Small intestine (tissue), 7 donors: ENCODE data around the gene DDX42. TPM values are rescaled to one million over a fixed set of nuclear protein-coding genes. Genes with fewer than 3 reads are reported as not detected.
"Not testable (repeated sequence)": the region's sequence is repeated elsewhere in the genome, so short reads cannot be mapped to it uniquely, and the experiment has no call there.

Experiments used
- DNase-seq, 2 donors: peaks; one replicate each; pipeline versions ENCODE4 v3.0.0 to v3.0.0-alpha.2; 2013
- FAIRE-seq: peaks from 2 replicates; lab custom pipeline; 2012; peaks lifted over from hg19 to GRCh38; lab: Jason Lieb, UNC
- H3K27ac ChIP-seq, 3 donors: one replicate each; pipeline ENCODE4 v1.5.1; 2013; ENCODE audit warnings: low read length in 2 of 3, mild to moderate bottlenecking in 2 of 3, control low read depth in 1 of 3, inconsistent platforms in 1 of 3, low read depth in 1 of 3, moderate library complexity in 1 of 3
- H3K27me3 ChIP-seq, 3 donors: one replicate each; pipeline ENCODE4 v1.6.1; 2013; ENCODE audit warnings: low read length in 3 of 3, inconsistent platforms in 1 of 3; ENCODE audit not compliant: control insufficient read depth in 3 of 3, insufficient read depth in 3 of 3
- H3K36me3 ChIP-seq, 3 donors: one replicate each; pipeline ENCODE4 v1.6.1; 2013; ENCODE audit warnings: low read length in 3 of 3, inconsistent platforms in 1 of 3, low read depth in 1 of 3, mild to moderate bottlenecking in 1 of 3, moderate library complexity in 1 of 3; ENCODE audit not compliant: control insufficient read depth in 3 of 3, insufficient read depth in 2 of 3
- H3K4me1 ChIP-seq, 3 donors: one replicate each; pipeline ENCODE4 v1.6.1; 2013; ENCODE audit warnings: low read length in 2 of 3, inconsistent platforms in 1 of 3, low read depth in 1 of 3, mild to moderate bottlenecking in 1 of 3, moderate library complexity in 1 of 3; ENCODE audit not compliant: control insufficient read depth in 3 of 3, insufficient read depth in 2 of 3
- H3K4me3 ChIP-seq, 3 donors: one replicate each; pipeline ENCODE4 v1.5.1; 2013; ENCODE audit warnings: low read length in 3 of 3, control low read depth in 1 of 3, inconsistent platforms in 1 of 3, low read depth in 1 of 3, mild to moderate bottlenecking in 1 of 3, moderate library complexity in 1 of 3
- H3K9me3 ChIP-seq, 2 donors: one replicate each; pipeline ENCODE4 v1.6.1; 2013; ENCODE audit warnings: low read depth in 1 of 2, low read length in 1 of 2; ENCODE audit not compliant: control insufficient read depth in 2 of 2, insufficient read depth in 1 of 2
- WGBS, 3 donors: extraction: QIAGEN DNeasy Blood & Tissue Kit; methylation state at CpG; one replicate each; pipeline ENCODE4 v1.1.7; 2013; 5-methylcytosine and 5-hydroxymethylcytosine counted together
- polyA plus RNA-seq, 4 donors: library from polyadenylated mRNA; stranded (reverse) in 3 of 4; unstranded in 1 of 4; fragments of 200-250 nt in 3 of 4; fragments of 120-200 nt in 1 of 4; gene quantifications; one replicate each; pipeline versions ENCODE4 v1.2.1 to v1.2.3, GENCODE V29; 2013
- donor health status: healthy with polysubstance abuse.
- donor health status: control.
- donor health status: control.
- donor health status: Bipolar disorder and iron deficiency.
- donor health status: healthy.

The DDX42 gene
- polyA plus RNA-seq, 4 donors, result 43.5 to 128 (median 51.6) TPM

- H3K4me3 ChIP-seq, result peak overlapping the region; percentile 16 to 99 (median 98)
- peaks cover 0 to 32% (median 0%) of the 10 kb centered on the region in 3 donors for H3K36me3 ChIP-seq
- H3K9me3 ChIP-seq, result no peaks in the 10 kb centered on the region
- no peak for FAIRE-seq
- H3K27ac ChIP-seq, result peak overlapping the region in 2 of 3 donors; percentile 79 to 93
- 50 to 58% (median 56%) methylated on average over 4 of the region's 4 CpGs for WGBS, 3 donors
- no peak for DNase-seq
- H3K27me3 ChIP-seq, result no peaks in the 10 kb centered on the region
- H3K4me1 ChIP-seq, result peaks cover 9 to 27% (median 17%) of the 10 kb centered on the region in 3 donors
Measured at GRCh38 chr17:63840591-63841349, 66.8 kb downstream of the DDX42 start.

GRCh38 chr17:63841350-63842172 is 67.6 kb downstream of the DDX42 start:
- H3K27ac ChIP-seq, result peak overlapping the region; percentile 79 to 96 (median 93)
- no peak for FAIRE-seq
- no peaks in the 10 kb centered on the region for H3K27me3 ChIP-seq
- DNase-seq, result peak; percentile 75 to 82
- peak overlapping the region; percentile 74 to 99 (median 98) for H3K4me3 ChIP-seq
- peaks cover 9 to 27% (median 17%) of the 10 kb centered on the region in 3 donors for H3K4me1 ChIP-seq
- H3K36me3 ChIP-seq, result peaks cover 0 to 25% (median 0%) of the 10 kb centered on the region in 3 donors
- H3K9me3 ChIP-seq, result no peaks in the 10 kb centered on the region
- 2 to 3% (median 2%) methylated on average over 26 of the region's 26 CpGs for WGBS, 3 donors

GRCh38 chr17:63842173-63842539 is 68.2 kb downstream of the DDX42 start:
- peak overlapping the region; percentile 74 to 99 (median 98) for H3K4me3 ChIP-seq
- WGBS, 3 donors, result 0 to 1% (median 0%) methylated on average over 30 to 36 of the region's 36 CpGs
- peaks cover 9 to 27% (median 17%) of the 10 kb centered on the region in 3 donors for H3K4me1 ChIP-seq
- H3K36me3 ChIP-seq, result peaks cover 0 to 19% (median 0%) of the 10 kb centered on the region in 3 donors
- peak overlapping the region; percentile 79 to 96 (median 93) for H3K27ac ChIP-seq
- DNase-seq (no peak), FAIRE-seq (no peak)
- H3K9me3 ChIP-seq, result no peaks in the 10 kb centered on the region
- no peaks in the 10 kb centered on the region for H3K27me3 ChIP-seq

GRCh38 chr17:63842540-63843386 is 68.8 kb downstream of the DDX42 start, which contains the start of gene SMARCD2:
TSS of gene SMARCD2 (minus strand) at chr17:63842685. CDS start at chr17:63842674, 11 bp downstream.
- no peaks in the 10 kb centered on the region for H3K9me3 ChIP-seq
- H3K36me3 ChIP-seq, result peaks cover 0 to 13% (median 0%) of the 10 kb centered on the region in 3 donors
- H3K27me3 ChIP-seq, result no peaks in the 10 kb centered on the region
- H3K4me1 ChIP-seq, result peaks cover 9 to 27% (median 17%) of the 10 kb centered on the region in 3 donors
- 0% methylated on average over 61 to 92 of the region's 92 CpGs for WGBS, 3 donors
- H3K27ac ChIP-seq, result peak within 1 kb of the TSS; percentile 86 to 96 (median 93)
- FAIRE-seq (no peak), DNase-seq (peak; percentile 99)
- peak within 1 kb of the TSS; percentile 74 to 99 (median 98) for H3K4me3 ChIP-seq

GRCh38 chr17:63843387-63843888 is 69.5 kb downstream of the DDX42 start:
- 2 to 4% (median 3%) methylated on average over 19 of the region's 19 CpGs for WGBS, 3 donors
- Histone ChIP-seq H3K27ac (peak overlapping the region; percentile 76 to 93 (median 86)), H3K4me3 (peak overlapping the region in 2 of 3 donors; percentile 59 to 98), H3K4me1 (peaks cover 9 to 27% (median 17%) of the 10 kb centered on the region in 3 donors)
- peak in 1 of 2 donors; percentile 42 for DNase-seq
- H3K36me3 ChIP-seq, FAIRE-seq, H3K27me3 ChIP-seq, H3K9me3 ChIP-seq: not testable (repeated sequence)

- FAIRE-seq, result no peak
- WGBS, 3 donors, result 67 to 76% (median 75%) methylated on average over 9 of the region's 9 CpGs
- Histone ChIP-seq H3K36me3 (peaks cover 0 to 7% (median 0%) of the 10 kb centered on the region in 3 donors), H3K27me3 (no peaks in the 10 kb centered on the region), H3K4me1 (peaks cover 9 to 31% (median 12%) of the 10 kb centered on the region in 3 donors), H3K4me3 (peak overlapping the region in 1 of 3 donors; percentile 59), H3K27ac (peak overlapping the region; percentile 30 to 93 (median 86)), H3K9me3 (peaks cover 0 to 8% of the 10 kb centered on the region in 2 donors)
- no peak for DNase-seq
Measured at GRCh38 chr17:63843910-63844677, 70.1 kb downstream of the DDX42 start.

GRCh38 chr17:63845509-63845908 is 71.5 kb downstream of the DDX42 start:
- no peak overlapping the region for H3K27ac ChIP-seq
- peaks cover 4 to 20% (median 6%) of the 10 kb centered on the region in 3 donors for H3K4me1 ChIP-seq
- H3K27me3 ChIP-seq, result no peaks in the 10 kb centered on the region
- no peak overlapping the region for H3K4me3 ChIP-seq
- peaks cover 0 to 11% of the 10 kb centered on the region in 2 donors for H3K9me3 ChIP-seq
- FAIRE-seq (no peak), DNase-seq (no peak)
- 38 to 93% (median 77%) methylated on average over 1 of the region's 1 CpG for WGBS, 3 donors
- H3K36me3 ChIP-seq, result peaks cover 0 to 7% (median 0%) of the 10 kb centered on the region in 3 donors
